Breast epithelium (tissue), 4 donors: ENCODE results near the gene SH3GL3. TPM values are rescaled to one million over a fixed set of nuclear protein-coding genes. Genes with fewer than 3 reads are reported as not detected.

Experiments
- DNase-seq, 2 donors: peaks; one replicate each; pipeline ENCODE4 v3.0.0-alpha.2; 2019; ENCODE audit warnings: low spot score in 2 of 2
- H3K27ac ChIP-seq, 2 donors: fragments of 200-600 bp; sonication (generic) in 1 of 2; one replicate each; pipeline ENCODE4 v1.5.1; 2016 to 2019; ENCODE audit warnings: mild to moderate bottlenecking in 1 of 2
- H3K27me3 ChIP-seq, 2 donors: fragments of 200-600 bp; sonication (generic) in 1 of 2; one replicate each; pipeline versions ENCODE4 v1.5.1 to v1.6.0; 2017 to 2019; ENCODE audit warnings: control low read depth in 1 of 2, mild to moderate bottlenecking in 1 of 2
- H3K36me3 ChIP-seq: fragments of 200-600 bp; one replicate; pipeline ENCODE4 v1.5.1; 2019
- H3K4me1 ChIP-seq, 2 donors: fragments of 200-600 bp; sonication (generic); one replicate each; pipeline ENCODE4 v1.5.1; 2016 to 2019; ENCODE audit warnings: control low read depth in 1 of 2
- H3K4me3 ChIP-seq, 3 donors: fragments of 200-600 bp; sonication (generic); 1 replicate in 2 of 3; 2 replicates in 1 of 3; pipeline ENCODE4 v1.5.1; 2016 to 2019; ENCODE audit warnings: mild to moderate bottlenecking in 3 of 3, moderate library complexity in 2 of 3
- H3K9me3 ChIP-seq, 2 donors: fragments of 200-600 bp; sonication (generic) in 1 of 2; one replicate each; pipeline ENCODE4 v1.5.1; 2016 to 2019; ENCODE audit warnings: control low read depth in 1 of 2
- POLR2A ChIP-seq: fragments of 450-650 bp; IDR thresholded peaks from one replicate; pipeline ENCODE4 v1.6.1; 2016; ENCODE audit warnings: antibody characterized with exemption, mild to moderate bottlenecking, moderate library complexity
- POLR2AphosphoS5 ChIP-seq, 3 donors: sonication (generic); formaldehyde crosslinking; IDR thresholded peaks; one replicate each; pipeline ENCODE4 v1.6.1; 2017; ENCODE audit warnings: antibody characterized with exemption in 3 of 3
- intact Hi-C: fragments of 100-400 bp; cut with DNase I; formaldehyde crosslinking; loops from one replicate; pipeline ENCODE4 v1.15.1; 2023; ENCODE audit warnings: low total_unique reads
- total RNA-seq, 3 donors: library from RNA; depleted of rRNA; stranded (reverse); fragments of >200 nt; gene quantifications; one replicate each; pipeline ENCODE4 v1.1.0, GENCODE V29; 2016
- TF ChIP-seq, protein P1 (sequence below), 3 donors: fragments of 450-650 bp; IDR thresholded peaks; one replicate each; pipeline ENCODE4 v1.5.1; 2016 to 2017; ENCODE audit warnings: antibody characterized with exemption in 3 of 3, mild to moderate bottlenecking in 3 of 3, moderate library complexity in 3 of 3

Gene SH3GL3
- total RNA-seq, 3 donors from 2014 or later = not detected

DNA sequence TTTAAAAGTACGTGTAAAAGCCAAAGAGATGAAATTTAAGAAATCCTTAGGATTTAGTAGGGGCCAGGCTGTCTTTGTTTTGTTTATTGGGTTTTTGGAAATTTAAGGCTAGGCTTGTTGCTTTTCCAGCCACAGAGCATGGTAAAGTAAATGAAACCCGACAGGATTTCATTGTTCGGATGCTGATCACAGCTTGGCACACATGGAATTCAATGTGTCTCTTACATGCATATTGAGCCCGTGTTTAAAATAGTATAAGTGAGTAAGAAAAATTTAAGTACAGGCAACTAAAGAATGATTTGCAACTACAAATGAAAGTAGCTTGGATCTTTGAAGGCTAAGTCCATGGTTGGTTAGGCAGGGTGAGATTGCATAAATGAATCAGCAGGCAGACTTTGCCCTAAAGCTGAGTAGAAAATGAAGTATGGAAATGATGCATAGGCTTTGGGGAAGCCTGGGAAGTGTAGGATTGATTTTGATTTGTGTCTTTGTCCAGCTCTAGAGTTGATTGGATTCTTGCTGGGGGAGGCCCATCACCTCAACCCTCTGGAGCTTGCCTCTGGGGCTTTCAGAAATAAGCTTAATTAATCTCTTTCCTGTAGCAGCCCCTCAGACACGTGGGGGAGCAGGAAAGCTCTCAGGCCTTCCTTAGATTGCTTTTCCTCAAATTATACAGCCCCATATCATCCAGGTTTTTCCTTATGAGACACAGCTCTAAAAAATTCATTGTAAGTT, 138.6 kb downstream of the SH3GL3 start:
- Histone ChIP-seq H3K4me3 (no peak overlapping the region), H3K4me1 (no peaks in the 10 kb centered on the region), H3K9me3 (no peaks in the 10 kb centered on the region), H3K27ac (no peak overlapping the region), H3K27me3 (no peaks in the 10 kb centered on the region), H3K36me3 (no peaks in the 10 kb centered on the region)
- intact Hi-C loops = no loop called here
- TF ChIP-seq POLR2AphosphoS5 (IDR thresholded peaks at IDR 0.05) (no peak), POLR2A (no peak)
- TF ChIP-seq, protein P1, sequence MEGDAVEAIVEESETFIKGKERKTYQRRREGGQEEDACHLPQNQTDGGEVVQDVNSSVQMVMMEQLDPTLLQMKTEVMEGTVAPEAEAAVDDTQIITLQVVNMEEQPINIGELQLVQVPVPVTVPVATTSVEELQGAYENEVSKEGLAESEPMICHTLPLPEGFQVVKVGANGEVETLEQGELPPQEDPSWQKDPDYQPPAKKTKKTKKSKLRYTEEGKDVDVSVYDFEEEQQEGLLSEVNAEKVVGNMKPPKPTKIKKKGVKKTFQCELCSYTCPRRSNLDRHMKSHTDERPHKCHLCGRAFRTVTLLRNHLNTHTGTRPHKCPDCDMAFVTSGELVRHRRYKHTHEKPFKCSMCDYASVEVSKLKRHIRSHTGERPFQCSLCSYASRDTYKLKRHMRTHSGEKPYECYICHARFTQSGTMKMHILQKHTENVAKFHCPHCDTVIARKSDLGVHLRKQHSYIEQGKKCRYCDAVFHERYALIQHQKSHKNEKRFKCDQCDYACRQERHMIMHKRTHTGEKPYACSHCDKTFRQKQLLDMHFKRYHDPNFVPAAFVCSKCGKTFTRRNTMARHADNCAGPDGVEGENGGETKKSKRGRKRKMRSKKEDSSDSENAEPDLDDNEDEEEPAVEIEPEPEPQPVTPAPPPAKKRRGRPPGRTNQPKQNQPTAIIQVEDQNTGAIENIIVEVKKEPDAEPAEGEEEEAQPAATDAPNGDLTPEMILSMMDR (IDR thresholded peaks at IDR 0.05) = no peak
- no peak for DNase-seq

DNA sequence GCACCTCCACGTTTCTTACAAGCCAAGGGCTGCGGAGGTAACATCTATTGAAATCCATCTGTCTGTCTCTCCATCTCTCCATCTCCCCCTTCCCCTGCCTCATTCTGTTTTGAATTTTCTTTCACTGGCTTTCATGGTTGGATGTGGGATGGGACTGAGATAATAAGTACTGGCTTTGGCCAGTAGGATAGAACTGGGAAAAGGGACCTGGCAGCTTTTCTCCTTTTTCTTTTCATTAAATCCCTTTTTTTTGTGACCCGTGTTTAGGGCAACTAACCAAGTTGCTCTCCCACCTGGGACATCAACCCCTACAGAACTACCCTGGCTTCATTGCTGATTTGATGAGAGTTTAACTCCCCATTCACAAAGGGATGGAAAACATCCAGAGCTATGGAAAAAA, 139.9 kb downstream of the SH3GL3 start:
- Histone ChIP-seq H3K36me3 (no peaks in the 10 kb centered on the region), H3K27ac (no peak overlapping the region), H3K4me3 (no peak overlapping the region), H3K9me3 (no peaks in the 10 kb centered on the region), H3K4me1 (no peaks in the 10 kb centered on the region), H3K27me3 (no peaks in the 10 kb centered on the region)
- intact Hi-C loops = no loop called here
- TF ChIP-seq, protein P1 (IDR thresholded peaks at IDR 0.05) = no peak
- TF ChIP-seq POLR2AphosphoS5 (IDR thresholded peaks at IDR 0.05) = no peak
- TF ChIP-seq POLR2A = no peak
- DNase-seq = no peak

DNA sequence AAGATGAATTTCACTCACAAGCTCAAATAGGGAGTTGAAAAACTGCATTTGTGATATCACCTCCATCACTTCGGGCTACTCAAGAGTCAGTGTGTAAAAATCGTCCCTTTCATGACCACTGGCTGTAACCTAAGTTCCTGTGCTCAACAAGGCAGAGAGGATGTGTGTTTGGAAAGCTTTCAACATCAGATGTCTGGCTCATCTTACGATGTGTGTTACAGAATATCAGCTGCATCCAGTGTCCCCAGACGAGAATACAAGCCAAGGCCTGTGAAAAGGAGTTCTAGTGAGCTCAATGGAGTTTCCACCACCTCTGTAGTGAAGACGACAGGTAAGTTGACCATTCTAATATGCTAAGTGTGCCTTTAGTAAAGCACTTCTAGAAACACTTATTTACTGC, 141.3 kb downstream of the SH3GL3 start:
- Histone ChIP-seq H3K4me3 (no peak overlapping the region), H3K9me3 (no peaks in the 10 kb centered on the region), H3K27me3 (no peaks in the 10 kb centered on the region), H3K36me3 (no peaks in the 10 kb centered on the region), H3K4me1 (no peaks in the 10 kb centered on the region), H3K27ac (no peak overlapping the region)
- intact Hi-C loops = no loop called here
- TF ChIP-seq POLR2A = no peak
- TF ChIP-seq, protein P1 (IDR thresholded peaks at IDR 0.05) = no peak
- TF ChIP-seq POLR2AphosphoS5 (IDR thresholded peaks at IDR 0.05) = no peak
- no peak for DNase-seq

DNA sequence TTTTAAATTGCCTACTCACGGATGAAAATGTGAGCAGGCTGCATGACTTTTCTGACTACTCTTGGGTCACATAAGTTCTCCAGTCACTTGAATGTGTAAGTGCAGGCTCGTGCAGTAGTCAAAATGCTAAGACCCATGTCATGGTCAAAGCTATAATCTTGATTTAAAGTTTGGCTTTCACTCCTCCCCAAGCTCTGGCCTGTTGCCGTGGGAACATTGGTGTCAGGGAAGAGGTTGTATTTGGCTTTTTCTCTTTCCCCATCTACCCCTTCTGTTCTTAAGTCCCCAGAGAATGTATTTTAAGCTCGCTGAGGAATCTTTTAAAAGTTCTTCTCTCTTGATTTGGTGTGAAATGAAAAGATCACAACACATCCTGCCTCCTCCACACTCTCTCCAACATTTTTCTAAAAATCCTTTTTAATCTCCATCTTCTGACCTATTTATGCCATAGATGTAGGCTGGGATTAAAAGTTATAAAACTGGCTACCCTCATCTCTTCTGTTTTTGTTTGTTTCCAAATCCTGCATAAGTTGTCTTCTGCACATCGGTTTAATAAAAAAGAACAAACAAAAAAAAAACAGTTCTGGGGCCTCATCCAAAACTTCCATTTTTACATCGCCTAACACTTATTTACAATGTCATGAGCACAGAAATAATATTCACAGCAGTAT, 145.4 kb downstream of the SH3GL3 start:
- Histone ChIP-seq H3K27ac (no peak overlapping the region), H3K27me3 (no peaks in the 10 kb centered on the region), H3K9me3 (no peaks in the 10 kb centered on the region), H3K36me3 (no peaks in the 10 kb centered on the region), H3K4me3 (no peak overlapping the region), H3K4me1 (no peaks in the 10 kb centered on the region)
- no peak for TF ChIP-seq POLR2AphosphoS5 (IDR thresholded peaks at IDR 0.05)
- TF ChIP-seq, protein P1 (IDR thresholded peaks at IDR 0.05) = no peak
- no peak for TF ChIP-seq POLR2A
- intact Hi-C loops = no loop called here
- no peak for DNase-seq

DNA sequence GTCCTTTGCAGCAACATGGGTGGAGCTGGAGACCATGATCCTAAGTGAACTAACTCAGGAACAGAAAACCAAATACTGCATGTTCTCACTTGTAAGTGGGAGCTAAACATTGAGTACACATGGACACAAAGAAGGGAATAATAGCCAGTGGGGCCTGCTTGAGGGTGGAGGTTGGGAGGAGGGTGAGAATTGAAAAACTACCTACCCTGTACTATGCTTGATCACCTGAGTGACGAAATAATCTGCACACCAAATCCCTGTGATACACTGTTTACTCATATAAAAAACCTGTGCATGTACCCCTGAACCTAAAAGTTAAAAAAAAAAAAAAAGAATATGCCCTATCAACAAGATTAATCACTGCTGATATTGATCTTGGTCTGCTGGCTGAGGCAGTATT, 148.1 kb downstream of the SH3GL3 start:
- H3K36me3 ChIP-seq = no peaks in the 10 kb centered on the region
- DNase-seq = no peak
- H3K27ac ChIP-seq = no peak overlapping the region
- intact Hi-C loops = no loop called here
- H3K9me3 ChIP-seq = no peaks in the 10 kb centered on the region
- no peaks in the 10 kb centered on the region for H3K27me3 ChIP-seq
- no peaks in the 10 kb centered on the region for H3K4me1 ChIP-seq
- no peak for TF ChIP-seq POLR2AphosphoS5 (IDR thresholded peaks at IDR 0.05)
- TF ChIP-seq, protein P1 (IDR thresholded peaks at IDR 0.05) = no peak
- no peak overlapping the region for H3K4me3 ChIP-seq
